Activated CD8-positive, alpha-beta memory T cell treated with anti-CD3 and anti-CD28 coated beads, Interleukin-2, amount 50 U/mL, for 1 hour (primary cell): ENCODE measurements around the gene POLDIP2.

Experiments
- DNase-seq: peaks from one replicate; pipeline ENCODE4 v3.0.0-alpha.2; 2020; ENCODE audit errors: extremely low read depth

Gene POLDIP2

GRCh38 chr17:28357061-28357900 lies at the start of gene POLDIP2:
Gene POLDIP2, minus strand, starts transcription at chr17:28357527. Its CDS starts 79 bp downstream, at chr17:28357448.
- peak; percentile 81 for DNase-seq

GRCh38 chr17:28406473-28406814 lies 49.1 kb upstream of the POLDIP2 start:
- DNase-seq = no peak

GRCh38 chr17:28405632-28406472 lies 48.5 kb upstream of the POLDIP2 start, which contains the start of gene SLC46A1:
Gene SLC46A1, minus strand, starts transcription at chr17:28406212. Its CDS starts 98 bp downstream, at chr17:28406114.
- no peak for DNase-seq

GRCh38 chr17:28404812-28405570 lies 47.7 kb upstream of the POLDIP2 start:
- no peak for DNase-seq

GRCh38 chr17:28404461-28404811 lies 47.1 kb upstream of the POLDIP2 start:
- no peak for DNase-seq

- no peak for DNase-seq
Observed at GRCh38 chr17:28404007-28404406, 46.7 kb upstream of the POLDIP2 start.

GRCh38 chr17:28402844-28403243 lies 45.5 kb upstream of the POLDIP2 start:
- no peak for DNase-seq

GRCh38 chr17:28402224-28402630 lies 44.9 kb upstream of the POLDIP2 start:
- no peak for DNase-seq

- no peak for DNase-seq
Observed at GRCh38 chr17:28399808-28400207, 42.5 kb upstream of the POLDIP2 start.

- no peak for DNase-seq
Observed at GRCh38 chr17:28398280-28398981, 41.1 kb upstream of the POLDIP2 start.

- no peak for DNase-seq
Observed at GRCh38 chr17:28397687-28398279, 40.5 kb upstream of the POLDIP2 start.

- no peak for DNase-seq
Observed at GRCh38 chr17:28397275-28397674, 39.9 kb upstream of the POLDIP2 start.

GRCh38 chr17:28396635-28397239 lies 39.4 kb upstream of the POLDIP2 start:
- no peak for DNase-seq

- DNase-seq = no peak
Observed at GRCh38 chr17:28395968-28396367, 38.6 kb upstream of the POLDIP2 start.

- DNase-seq = no peak
Observed at GRCh38 chr17:28395426-28395825, 38.1 kb upstream of the POLDIP2 start.

GRCh38 chr17:28394337-28395116 lies 37.2 kb upstream of the POLDIP2 start:
- DNase-seq = no peak

- no peak for DNase-seq
Observed at GRCh38 chr17:28392491-28392890, 35.2 kb upstream of the POLDIP2 start.

GRCh38 chr17:28391401-28391800 lies 34.1 kb upstream of the POLDIP2 start:
- DNase-seq = no peak

- no peak for DNase-seq
Observed at GRCh38 chr17:28390984-28391383, 33.7 kb upstream of the POLDIP2 start.

- DNase-seq = no peak
Observed at GRCh38 chr17:28390563-28390962, 33.2 kb upstream of the POLDIP2 start.
